SIG-M5 (cell line): ENCODE results near the gene SLC25A22.

Experiments
- DNase-seq: peaks from one replicate; lab custom pipeline; 2025; lab: John Stamatoyannopoulos, UW

SLC25A22 gene

GRCh38 chr11:771617-772204 is 26.4 kb downstream of the SLC25A22 start:
- no peak for DNase-seq

GRCh38 chr11:770642-771616 is 27.2 kb downstream of the SLC25A22 start:
- no peak for DNase-seq

GRCh38 chr11:769887-770641 is 28.0 kb downstream of the SLC25A22 start:
- no peak for DNase-seq

- DNase-seq, result no peak
Observed at GRCh38 chr11:767238-767637, 30.8 kb downstream of the SLC25A22 start.

GRCh38 chr11:766936-767210 is 31.2 kb downstream of the SLC25A22 start:
- DNase-seq, result no peak

- DNase-seq, result no peak
Observed at GRCh38 chr11:766106-766935, 31.8 kb downstream of the SLC25A22 start.

- DNase-seq, result no peak
Observed at GRCh38 chr11:765802-766091, 32.3 kb downstream of the SLC25A22 start.

- DNase-seq, result no peak
Observed at GRCh38 chr11:765025-765801, 32.9 kb downstream of the SLC25A22 start.

- DNase-seq, result no peak
Observed at GRCh38 chr11:764322-765024, 33.6 kb downstream of the SLC25A22 start.

- no peak for DNase-seq
Observed at GRCh38 chr11:763549-764321, 34.3 kb downstream of the SLC25A22 start.

- no peak for DNase-seq
Observed at GRCh38 chr11:763073-763463, 35.0 kb downstream of the SLC25A22 start.

GRCh38 chr11:762421-763072 is 35.5 kb downstream of the SLC25A22 start:
- DNase-seq, result no peak

- no peak for DNase-seq
Observed at GRCh38 chr11:761526-762108, 36.5 kb downstream of the SLC25A22 start.

GRCh38 chr11:760236-760635 is 37.8 kb downstream of the SLC25A22 start:
- no peak for DNase-seq

- DNase-seq, result peak; percentile 17
Observed at GRCh38 chr11:749731-750130, 48.4 kb downstream of the SLC25A22 start.

- no peak for DNase-seq
Observed at GRCh38 chr11:748007-748359, 50.1 kb downstream of the SLC25A22 start.

GRCh38 chr11:747158-748006 is 50.7 kb downstream of the SLC25A22 start, which contains the start of gene TALDO1:
TALDO1 (plus strand) TSS chr11:747464; CDS start chr11:747482, 18 bp downstream.
- no peak for DNase-seq
